ENCODE measurements around the gene UTP4.
"Not testable (repeated sequence)": the region's sequence is repeated elsewhere in the genome, so short reads cannot be mapped to it uniquely, and the experiment has no call there.

UTP4 gene

DNA sequence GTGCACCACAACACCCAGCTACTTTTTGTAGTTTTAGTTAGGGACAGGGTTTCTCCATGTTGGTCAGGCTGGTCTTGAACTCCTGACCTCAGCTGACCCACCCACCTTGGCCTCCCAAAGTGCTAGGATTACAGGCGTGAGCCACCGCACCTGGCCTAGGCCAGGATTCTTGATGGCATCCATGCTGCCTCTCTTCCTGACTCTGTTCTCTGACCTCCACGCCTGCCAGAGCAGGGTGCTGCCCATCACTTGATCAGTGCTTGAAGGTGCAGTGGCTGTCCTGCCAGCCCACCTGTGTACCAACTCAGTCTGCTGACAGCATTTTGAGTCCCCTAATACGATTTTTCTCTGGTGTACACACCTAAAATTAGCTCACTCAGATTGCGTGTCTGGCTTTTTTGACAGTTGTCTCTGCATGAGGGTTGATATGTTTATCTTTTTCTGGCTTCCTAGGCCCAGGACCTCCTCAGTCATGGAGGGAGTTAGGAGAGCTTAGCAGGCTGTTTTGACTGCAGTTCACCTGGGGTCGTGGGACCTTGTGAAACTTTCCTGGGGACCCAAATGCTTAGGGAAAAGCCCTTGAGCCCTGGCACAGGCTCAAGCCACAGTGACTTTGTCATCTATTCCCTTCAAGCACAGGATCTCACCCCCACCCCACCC is 21.1 kb upstream of the UTP4 start:
- DNase-seq: no peak

DNA sequence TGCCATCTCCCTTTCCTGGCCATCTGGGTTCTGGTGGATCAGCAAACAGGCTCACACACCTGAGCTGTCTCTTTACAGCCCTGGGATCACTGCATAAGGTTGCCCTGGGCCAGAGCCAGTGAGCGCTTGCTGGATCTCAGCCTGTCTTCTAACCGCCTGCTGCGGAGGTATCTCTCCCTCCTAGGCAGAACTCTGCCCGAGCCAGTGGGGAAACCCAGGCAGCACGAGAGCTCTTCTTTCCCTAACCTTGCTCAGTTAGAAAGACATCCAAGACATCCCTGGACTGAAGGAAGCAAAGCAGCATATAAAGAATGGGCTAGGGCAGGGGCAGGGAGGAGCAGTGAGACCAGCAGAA is 20.6 kb upstream of the UTP4 start:
- DNase-seq: no peak

DNA sequence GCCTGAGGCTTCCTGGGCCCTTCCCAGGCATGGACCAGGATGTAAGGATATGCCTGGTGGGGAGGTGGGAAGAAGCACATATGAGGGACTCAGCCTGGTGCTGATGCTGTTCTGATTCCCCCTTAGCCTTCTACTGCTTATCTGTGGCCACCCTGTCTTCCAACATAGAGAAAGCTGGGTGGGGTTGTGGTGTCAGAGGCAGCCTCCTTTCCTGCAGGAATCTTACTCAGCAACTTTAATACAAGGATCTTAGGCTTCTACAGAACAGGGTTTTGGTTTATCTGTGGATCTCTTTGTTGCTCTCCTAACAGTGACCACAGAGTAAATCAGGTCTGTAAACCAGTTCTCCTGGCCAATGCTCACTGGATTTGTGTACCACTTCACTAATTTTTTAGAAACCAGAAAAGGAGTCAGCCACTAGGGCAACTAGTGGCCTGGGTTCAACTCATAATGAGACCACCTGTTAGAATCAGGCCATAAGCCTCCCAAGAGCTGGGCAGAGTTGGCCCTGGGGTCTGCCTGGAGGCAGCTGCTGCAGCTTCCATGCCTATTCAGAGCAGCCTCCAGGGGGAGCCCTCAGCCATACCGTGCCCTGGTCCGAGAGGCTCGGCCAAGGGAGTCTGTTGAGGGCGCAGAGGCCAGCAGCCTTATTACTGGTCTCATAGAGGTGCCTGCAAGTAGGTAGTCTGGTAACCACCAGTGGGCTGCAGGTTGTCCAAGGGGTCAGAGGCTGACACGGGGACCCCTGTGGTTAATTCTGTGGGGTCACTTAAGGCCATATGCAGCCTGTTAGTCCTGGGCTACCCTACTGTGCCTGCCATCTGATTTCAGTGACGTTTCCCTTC is 19.9 kb upstream of the UTP4 start:
- peak; percentile 15 for DNase-seq

DNA sequence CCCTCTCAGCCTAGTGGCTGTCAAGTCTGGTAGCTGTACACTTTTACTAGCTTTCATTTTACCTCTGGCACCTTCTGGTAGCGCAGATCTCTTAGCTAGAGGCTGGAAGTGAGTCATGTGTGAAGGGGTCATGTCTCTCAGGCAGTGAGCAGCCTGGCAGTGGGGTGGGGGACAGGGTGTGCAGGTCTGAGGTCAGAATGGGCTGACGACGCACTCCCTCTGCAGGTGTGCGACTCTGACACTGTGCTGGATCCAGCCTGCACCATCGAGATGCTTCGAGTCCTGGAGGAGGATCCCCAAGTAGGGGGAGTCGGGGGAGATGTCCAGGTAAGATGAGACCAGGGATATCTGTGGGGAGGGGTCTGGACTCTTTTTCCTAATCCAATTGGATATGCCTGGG is 19.2 kb upstream of the UTP4 start:
- no peak for DNase-seq

DNA sequence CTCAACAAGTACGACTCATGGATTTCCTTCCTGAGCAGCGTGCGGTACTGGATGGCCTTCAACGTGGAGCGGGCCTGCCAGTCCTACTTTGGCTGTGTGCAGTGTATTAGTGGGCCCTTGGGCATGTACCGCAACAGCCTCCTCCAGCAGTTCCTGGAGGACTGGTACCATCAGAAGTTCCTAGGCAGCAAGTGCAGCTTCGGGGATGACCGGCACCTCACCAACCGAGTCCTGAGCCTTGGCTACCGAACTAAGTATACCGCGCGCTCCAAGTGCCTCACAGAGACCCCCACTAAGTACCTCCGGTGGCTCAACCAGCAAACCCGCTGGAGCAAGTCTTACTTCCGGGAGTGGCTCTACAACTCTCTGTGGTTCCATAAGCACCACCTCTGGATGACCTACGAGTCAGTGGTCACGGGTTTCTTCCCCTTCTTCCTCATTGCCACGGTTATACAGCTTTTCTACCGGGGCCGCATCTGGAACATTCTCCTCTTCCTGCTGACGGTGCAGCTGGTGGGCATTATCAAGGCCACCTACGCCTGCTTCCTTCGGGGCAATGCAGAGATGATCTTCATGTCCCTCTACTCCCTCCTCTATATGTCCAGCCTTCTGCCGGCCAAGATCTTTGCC is 18.0 kb upstream of the UTP4 start:
- no peak for DNase-seq

DNA sequence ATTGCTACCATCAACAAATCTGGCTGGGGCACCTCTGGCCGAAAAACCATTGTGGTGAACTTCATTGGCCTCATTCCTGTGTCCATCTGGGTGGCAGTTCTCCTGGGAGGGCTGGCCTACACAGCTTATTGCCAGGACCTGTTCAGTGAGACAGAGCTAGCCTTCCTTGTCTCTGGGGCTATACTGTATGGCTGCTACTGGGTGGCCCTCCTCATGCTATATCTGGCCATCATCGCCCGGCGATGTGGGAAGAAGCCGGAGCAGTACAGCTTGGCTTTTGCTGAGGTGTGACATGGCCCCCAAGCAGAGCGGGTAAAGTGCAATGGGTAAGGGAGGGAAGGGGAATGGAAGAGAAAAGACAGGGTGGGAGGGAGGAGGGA is 17.5 kb upstream of the UTP4 start:
- DNase-seq: no peak

DNA sequence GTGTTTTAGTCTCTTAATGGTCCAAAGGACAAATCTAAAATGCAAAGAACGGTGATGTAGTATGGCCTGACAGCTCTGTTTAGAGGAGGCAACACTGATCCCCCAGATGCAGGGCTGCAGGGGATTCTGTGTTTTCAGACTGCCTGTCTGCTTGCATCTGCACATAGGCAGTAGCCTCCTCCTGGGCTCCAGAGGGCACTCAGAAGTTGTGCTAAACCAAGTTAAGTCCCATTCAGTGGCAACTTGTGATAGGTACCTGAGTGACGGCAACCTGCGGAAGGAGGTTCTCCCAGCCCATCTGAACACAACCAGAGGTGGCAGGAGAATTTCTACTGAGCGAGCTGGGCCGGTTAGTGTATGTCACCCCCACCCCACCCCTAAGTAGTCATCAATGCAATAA is 17.1 kb upstream of the UTP4 start:
- DNase-seq: no peak

DNA sequence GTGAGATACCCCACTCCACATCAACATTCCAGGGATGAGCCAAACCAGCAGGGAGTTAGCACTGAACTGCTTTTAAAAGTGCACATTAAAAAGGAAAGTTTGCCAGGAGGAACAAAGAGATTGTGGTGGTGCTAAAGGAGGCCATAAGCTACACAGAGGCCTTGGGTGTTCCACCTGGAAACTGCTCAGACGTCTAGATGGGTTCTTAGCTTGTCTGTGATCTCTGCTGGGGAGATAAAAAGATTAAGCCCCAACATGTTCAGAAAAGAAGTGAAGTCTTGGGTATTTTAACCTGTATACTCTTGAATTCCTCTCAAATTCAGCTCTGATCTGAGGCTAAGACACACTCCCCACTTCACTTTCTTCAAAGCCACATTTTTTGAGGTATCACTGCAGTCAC is 16.6 kb upstream of the UTP4 start:
- DNase-seq: no peak

DNA sequence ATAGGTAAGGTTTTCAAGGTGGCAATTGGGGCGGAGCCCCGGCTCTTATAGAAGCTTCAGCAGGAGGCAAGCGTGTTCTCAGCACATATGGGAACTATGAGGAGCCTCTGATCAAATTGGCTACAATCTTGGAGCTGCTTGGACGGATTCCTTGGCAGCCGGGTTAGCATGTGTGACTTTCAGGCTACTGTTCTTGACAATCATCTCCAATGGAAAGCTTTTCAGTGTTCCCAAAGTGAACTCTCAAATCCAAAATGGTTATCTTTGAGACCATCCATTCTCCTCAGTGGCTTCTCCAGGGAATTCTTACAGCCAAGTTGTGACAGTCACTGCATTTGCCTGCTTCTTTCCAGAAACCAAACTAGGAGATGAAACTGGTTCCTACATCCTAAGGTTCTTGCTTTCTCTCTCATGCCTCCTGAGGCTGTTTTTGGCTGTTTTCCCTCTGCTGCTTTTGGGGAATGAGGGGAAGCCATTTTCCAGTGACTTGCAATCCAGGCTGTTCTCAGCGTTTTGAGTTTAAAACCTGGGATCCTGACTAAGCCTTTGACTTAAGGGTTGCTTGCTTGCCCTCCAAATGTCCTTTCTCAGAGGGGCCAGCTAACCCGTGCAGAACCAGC is 16.1 kb upstream of the UTP4 start:
- no peak for DNase-seq

DNA sequence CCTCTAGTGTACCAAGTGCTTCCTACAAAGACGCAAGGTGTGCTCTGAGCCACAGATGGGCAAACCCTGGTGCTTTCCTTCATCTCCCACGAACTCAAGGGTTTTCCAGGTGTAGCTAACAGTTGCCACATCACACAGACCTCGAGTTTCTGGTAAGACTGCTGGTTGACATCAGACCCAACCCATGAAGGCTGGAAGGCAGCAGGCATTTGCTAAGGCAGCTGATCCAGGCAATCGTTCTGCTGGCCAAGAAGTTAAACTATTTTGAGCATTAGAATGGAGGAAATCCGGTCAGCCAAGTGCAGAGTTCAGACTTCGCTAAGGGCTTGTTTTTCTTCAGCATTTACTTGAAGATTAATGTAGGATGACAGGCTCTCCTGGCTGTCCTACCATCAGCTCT is 15.5 kb upstream of the UTP4 start:
- no peak for DNase-seq

DNA sequence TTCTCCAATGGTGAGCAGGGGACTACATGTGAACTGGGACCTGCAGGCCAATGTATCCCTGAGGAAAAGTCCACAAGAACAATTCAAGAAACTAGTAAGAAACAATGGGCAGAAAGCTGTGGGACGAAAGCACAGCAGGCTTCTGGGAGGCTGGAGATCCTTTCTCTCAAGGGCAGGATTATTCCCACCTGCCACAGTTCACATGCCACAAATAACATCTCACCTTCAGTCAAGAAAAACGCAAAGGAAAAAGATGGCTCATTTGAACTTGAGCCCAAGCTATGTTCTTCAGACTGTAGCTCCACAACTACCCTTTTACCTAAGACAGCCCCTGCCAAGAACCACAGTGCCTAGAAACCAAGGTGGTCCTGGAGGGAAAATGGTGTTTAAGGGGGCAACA is 14.0 kb upstream of the UTP4 start:
- no peak for DNase-seq

DNA sequence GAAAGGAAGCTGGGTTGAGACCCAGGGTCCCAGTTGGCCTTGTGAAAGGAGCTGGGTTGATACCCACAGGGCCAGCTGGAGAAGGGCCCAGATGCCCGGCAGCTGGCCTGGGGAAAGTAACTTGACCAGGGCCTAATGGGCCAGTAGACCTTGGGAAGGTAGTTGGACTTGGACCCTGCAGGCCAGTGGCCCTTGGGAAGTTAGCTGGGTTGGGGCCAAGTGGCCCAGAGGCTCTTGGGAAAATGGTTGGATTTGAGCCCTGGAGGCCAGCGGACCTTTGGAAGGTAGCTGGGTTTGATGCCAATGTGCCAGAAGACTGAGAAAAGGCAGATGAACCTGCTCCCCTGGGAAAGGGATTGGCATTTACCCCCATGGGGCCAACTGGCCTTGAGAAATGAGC is 13.5 kb upstream of the UTP4 start:
- no peak for DNase-seq

DNA sequence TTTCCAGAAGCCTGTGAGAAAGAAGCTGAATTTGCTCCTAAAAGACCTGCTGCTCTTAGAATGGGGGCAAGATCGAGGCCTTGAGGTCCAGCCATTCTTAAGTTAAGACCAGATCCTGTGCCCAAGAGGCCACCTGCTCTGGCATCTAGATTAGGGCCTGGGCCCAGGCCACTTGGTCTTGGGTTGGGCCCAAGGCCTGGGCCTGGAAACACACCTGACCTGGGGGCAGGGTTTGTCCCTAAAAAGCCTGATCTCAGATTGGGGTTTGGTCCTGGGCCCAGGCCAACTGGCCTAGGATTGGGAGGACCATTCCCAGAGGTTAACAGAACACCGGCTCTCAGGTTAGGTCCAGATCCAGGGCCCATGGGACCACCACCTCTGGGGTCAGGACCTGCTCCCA is 12.9 kb upstream of the UTP4 start:
- DNase-seq: no peak

DNA sequence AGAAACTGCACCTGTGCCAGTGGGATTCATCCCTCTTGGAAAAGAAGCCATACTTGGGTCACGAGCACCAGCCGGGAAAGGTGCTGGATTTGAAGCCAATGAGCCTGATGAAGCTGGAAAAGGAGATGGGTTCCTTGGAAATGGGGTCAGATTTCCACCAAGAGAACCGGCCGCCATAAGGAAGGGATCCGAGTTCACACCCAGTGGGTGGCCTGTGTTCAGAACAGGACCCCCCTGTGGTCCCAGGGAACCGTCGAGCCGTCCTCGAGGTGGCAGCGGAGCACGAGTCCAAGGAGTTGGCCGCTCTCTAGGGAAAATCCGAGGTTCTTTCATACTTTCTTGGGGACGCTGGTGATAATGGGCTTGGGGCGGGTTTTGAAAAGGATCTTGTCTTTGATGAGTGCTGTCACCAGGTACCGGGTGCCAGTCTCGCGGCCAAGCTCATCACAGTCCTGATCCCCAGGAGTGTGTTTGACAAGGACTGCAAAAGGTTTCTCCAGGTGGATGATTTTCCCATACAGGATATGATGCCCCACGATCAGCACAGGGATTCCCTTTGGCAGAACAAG is 12.3 kb upstream of the UTP4 start:
- no peak for DNase-seq

DNA sequence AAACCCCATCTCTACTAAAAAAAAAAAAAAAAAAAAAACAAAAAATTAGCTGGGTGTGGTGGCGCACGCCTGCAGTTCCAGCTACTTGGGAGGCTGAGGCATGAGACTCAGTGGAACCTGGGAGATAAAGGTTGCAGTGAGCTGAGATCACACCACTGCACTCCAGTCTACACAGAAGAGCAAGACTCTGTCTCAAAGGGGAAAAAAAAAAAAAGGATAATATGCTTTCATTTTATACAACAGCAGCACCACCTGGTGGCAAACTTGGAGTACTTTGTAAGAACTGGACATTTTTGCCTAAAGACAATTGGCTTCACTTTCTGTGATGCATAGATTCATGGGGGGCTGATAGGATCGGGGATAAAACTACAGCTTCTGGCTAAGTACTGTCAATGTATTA is 8.5 kb upstream of the UTP4 start:
- DNase-seq: peak; percentile 74

DNA sequence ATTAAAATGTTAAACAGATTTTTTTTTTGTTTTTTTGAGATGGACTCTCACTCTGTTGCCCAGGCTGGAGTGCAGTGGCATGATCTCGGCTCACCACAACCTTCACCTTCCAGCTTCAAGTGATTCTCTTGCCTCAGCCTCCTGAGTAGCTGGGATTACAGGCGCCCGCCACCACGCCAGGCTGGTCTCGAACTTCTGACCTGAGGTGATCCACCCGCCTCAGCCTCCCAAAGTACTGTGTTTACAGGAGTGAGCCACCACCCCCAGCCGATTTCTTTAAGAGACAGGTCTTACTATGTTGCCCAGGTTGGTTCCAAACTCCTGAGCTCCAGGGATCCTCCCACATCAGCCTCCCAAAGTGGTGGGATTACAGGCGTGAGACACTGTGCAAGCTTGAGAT is 8.0 kb upstream of the UTP4 start:
- not testable (repeated sequence) for DNase-seq

DNA sequence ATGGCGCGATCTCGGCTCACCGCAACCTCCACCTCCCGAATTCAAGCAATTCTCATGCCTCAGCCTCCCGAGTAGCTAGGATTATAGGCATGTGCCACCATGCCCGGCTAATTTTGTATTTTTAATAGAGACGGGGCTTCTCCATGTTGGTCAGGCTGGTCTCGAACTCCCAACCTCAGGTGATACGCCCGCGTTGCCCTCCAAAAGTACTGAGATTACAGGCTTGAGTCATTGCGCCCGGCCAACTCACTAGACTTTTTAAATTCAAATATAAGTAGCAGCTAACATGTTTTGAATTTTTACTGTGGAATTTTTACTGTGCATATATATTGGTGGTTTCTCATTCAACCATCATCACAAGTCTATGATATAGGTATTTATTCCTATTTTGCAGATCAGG is 7.5 kb upstream of the UTP4 start:
- DNase-seq: not testable (repeated sequence)

DNA sequence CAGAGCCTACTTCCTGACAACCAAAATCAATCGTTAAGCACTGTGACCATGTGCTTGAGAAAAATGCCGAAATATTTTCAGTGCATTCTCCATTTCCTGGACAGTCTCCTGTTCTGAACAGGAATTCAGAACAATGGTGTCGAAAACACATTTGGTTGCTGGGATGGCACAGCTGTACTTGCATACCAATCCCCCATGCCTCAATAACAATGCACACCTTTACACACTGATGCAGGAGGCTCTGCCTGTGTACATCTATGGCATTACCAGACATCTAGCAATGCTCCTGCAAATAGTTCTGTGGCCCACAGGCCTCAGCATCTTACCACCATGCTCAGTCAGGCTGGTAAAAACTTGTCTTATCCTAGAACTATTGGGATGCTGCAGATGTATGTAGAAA is 6.2 kb upstream of the UTP4 start:
- no peak for DNase-seq

DNA sequence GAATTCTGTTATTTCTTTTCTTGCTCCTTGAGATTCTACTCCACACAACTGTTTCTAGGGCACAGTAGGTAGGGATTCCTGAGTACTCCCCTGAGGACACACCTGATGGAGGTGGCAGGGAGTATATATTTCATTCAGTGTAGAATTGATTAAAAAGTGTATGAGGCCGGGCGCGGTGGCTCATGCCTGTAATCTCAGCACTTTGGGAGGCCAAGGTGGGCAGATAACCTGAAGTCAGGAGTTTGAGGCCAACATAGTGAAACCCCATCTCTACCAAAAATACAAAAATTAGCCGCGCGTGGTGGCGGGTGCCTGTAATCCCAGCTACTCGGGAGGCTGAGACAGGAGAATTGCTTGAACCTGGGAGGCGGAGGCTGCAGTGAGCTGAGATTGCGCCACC is 5.6 kb upstream of the UTP4 start:
- DNase-seq: not testable (repeated sequence)

DNA sequence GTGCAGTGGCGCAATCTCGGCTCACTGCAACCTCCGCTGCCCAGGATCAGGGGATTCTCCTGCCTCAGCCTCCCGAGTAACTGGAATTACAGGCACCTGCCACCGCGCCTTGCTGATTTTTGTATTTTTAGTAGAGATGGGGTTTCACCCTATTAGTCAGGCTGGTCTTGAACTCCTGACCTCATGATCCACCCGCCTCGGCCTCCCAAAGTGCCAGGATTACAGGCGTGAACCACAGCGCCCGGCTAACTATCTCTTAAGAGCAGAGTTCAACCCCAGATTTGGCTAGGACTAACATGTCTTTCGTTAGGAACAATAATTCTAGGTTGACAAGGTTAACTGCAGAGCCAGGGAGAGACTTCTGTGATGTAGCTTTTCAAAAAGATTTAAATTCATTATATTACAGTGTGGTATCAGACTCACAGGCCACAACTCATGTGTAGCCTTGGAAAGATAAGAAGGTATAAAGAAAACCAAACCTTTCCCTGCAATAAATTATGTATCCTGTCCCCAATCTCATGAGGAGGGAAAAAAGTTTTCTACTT is 4.4 kb upstream of the UTP4 start:
- no peak for DNase-seq

DNA sequence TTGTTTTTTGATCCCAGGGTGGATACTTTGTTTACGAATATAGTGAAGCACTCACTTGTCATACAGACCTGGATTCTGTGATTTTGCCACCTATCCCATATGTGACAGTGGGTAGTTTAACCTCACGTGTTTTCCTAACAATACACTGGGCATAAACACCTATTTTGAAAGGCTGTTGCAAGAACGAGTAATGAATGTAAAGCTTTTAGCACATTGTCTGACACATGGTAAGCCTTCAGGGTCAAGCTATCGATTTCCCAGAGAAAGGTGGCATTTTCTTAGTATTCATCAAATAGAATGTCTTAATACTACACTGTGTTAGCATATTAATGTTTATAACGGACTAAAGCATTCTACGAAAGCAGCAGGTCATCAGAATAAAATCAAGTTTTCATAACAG is 2.0 kb upstream of the UTP4 start:
- DNase-seq: no peak

DNA sequence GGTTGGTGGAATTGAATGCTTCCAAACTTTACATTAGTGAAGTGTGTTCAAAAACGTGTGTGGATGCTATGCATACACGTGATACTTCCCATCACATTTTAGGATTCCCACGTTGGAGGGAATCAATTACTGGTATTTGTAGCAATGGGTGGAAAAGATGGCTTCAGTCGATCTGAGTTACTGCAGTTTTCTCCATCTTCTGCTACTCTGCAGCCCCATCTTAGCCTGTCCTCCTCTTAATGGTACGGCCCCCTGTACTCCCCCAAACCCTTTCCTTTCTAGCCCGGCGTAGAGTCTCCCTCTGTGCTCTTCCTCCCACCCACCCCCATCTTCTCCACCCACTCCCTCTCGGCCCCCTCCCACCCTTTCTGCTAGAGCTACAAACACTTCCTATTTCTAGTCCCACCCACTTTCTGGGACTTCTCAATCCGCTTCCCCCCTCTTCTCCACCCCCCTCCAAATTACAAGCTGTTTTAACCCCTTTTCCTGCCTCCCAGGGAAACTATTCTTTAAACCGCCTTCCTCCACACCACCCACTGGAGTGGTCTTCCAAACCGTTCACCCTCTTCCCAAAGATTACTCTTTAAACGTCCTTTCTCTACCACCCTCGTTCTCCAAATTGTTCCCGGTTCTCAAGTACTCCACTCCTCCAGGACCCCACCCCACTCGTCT is 1.1 kb upstream of the UTP4 start:
- DNase-seq: peak; percentile 44
